Vagina (tissue), 2 donors: Measurements from ENCODE around the gene NDNF. TPM values are rescaled to one million over a fixed set of nuclear protein-coding genes. Genes with fewer than 3 reads are reported as not detected.

ENCODE experiments used
- DNase-seq, 2 donors: peaks; one replicate each; pipeline ENCODE4 v3.0.0-alpha.2; 2017; ENCODE audit errors: extremely low spot score in 2 of 2
- H3K27ac ChIP-seq: fragments of 200-600 bp; sonication (generic); one replicate; pipeline ENCODE4 v1.5.1; 2019
- H3K27me3 ChIP-seq: fragments of 200-600 bp; sonication (generic); one replicate; pipeline ENCODE4 v1.5.1; 2019
- H3K36me3 ChIP-seq, 2 donors: fragments of 200-600 bp; sonication (generic); one replicate each; pipeline ENCODE4 v1.5.1; 2017 to 2019
- H3K4me1 ChIP-seq: fragments of 200-600 bp; sonication (generic); one replicate; pipeline ENCODE4 v1.5.1; 2019
- H3K4me3 ChIP-seq, 2 donors: fragments of 200-600 bp; sonication (generic); 1 replicate in 1 of 2; 2 replicates in 1 of 2; pipeline ENCODE4 v1.5.1; 2016 to 2019
- H3K9me3 ChIP-seq: fragments of 200-600 bp; sonication (generic); one replicate; pipeline ENCODE4 v1.5.1; 2019
- POLR2A ChIP-seq, 2 donors: fragments of 450-650 bp; IDR thresholded peaks; one replicate each; pipeline ENCODE4 v1.6.1; 2017; ENCODE audit warnings: antibody characterized with exemption in 2 of 2, mild to moderate bottlenecking in 2 of 2, moderate library complexity in 2 of 2
- POLR2AphosphoS5 ChIP-seq, 2 donors: sonication (generic); formaldehyde crosslinking; IDR thresholded peaks; one replicate each; pipeline ENCODE4 v1.9.0; 2017; ENCODE audit warnings: antibody characterized with exemption in 2 of 2, mild to moderate bottlenecking in 2 of 2, low read depth in 1 of 2; ENCODE audit not compliant: insufficient read depth in 1 of 2
- intact Hi-C: fragments of 100-400 bp; cut with DNase I; formaldehyde crosslinking; loops from one replicate; pipeline ENCODE4 v1.15.1; 2023
- total RNA-seq: library from RNA; depleted of rRNA; stranded (reverse); fragments of >200 nt; gene quantifications from one replicate; pipeline ENCODE4 v1.2.3, GENCODE V29; 2016
- TF ChIP-seq, protein P1 (sequence below), 3 experiments: fragments of 450-650 bp in 2 of 3; fragments of 200-600 bp in 1 of 3; sonication (generic) in 1 of 3; IDR thresholded peaks; one replicate each; pipeline ENCODE4 v1.5.1; 2017 to 2019; ENCODE audit warnings: antibody characterized with exemption in 3 of 3, mild to moderate bottlenecking in 2 of 3, moderate library complexity in 2 of 3

The NDNF gene
- total RNA-seq, result 4.9 TPM

DNA sequence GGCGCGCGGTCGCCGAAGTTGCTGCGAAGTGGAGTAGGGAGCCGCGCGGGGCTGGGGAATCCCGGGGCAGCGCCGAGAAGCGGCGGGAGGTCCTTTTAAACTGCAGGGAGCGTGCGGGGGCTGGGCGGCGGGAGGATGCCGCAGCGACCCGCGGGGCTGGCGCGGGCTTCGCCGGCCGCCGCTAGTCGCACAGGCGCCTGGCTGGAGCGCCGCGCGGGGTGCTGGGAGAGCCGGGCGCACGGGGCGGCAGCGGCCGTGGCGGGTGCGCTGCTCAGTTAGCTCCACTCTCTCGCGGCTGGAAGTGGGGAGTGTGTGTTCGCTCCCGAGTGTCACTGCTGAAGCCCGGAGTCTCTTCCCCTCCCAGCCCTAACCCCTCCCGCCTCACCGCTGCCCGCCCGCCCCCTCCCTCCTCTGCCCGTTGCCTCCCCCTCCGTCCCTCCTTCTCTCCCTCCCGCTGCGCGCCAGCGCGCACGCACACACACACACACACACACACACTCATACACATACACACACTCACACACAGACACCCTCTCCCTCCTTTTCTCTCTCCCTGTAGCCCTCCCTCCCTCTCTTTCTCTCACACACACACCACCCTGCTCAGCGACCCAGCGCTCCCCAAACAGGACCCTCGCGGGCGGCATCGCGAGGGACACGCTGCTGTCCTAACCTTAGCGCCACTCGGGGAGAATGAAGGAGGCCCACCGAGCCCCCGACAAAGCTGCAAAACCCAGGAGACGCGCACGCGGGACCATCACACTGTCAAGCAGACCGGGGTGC is at the start of gene NDNF:
Gene NDNF (minus strand): TSS at position 312 of the 780 bp plus-strand sequence. CDS start 26,698 bp downstream, outside the sequence.
- Histone ChIP-seq H3K27me3 (no peaks in the 10 kb centered on the region), H3K9me3 (no peaks in the 10 kb centered on the region), H3K4me3 (peak within 1 kb of the TSS; percentile 41 to 72), H3K4me1 (peaks cover 6% of the 10 kb centered on the region), H3K36me3 (no peaks in the 10 kb centered on the region), H3K27ac (peak within 1 kb of the TSS; percentile 44)
- TF ChIP-seq POLR2A (IDR thresholded peaks at IDR 0.05), result no peak
- no peak for TF ChIP-seq POLR2AphosphoS5 (IDR thresholded peaks at IDR 0.05; ENCODE audit: insufficient read depth in 1 of 2, low read depth in 1 of 2)
- TF ChIP-seq, protein P1, sequence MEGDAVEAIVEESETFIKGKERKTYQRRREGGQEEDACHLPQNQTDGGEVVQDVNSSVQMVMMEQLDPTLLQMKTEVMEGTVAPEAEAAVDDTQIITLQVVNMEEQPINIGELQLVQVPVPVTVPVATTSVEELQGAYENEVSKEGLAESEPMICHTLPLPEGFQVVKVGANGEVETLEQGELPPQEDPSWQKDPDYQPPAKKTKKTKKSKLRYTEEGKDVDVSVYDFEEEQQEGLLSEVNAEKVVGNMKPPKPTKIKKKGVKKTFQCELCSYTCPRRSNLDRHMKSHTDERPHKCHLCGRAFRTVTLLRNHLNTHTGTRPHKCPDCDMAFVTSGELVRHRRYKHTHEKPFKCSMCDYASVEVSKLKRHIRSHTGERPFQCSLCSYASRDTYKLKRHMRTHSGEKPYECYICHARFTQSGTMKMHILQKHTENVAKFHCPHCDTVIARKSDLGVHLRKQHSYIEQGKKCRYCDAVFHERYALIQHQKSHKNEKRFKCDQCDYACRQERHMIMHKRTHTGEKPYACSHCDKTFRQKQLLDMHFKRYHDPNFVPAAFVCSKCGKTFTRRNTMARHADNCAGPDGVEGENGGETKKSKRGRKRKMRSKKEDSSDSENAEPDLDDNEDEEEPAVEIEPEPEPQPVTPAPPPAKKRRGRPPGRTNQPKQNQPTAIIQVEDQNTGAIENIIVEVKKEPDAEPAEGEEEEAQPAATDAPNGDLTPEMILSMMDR (IDR thresholded peaks at IDR 0.05), result no peak
- DNase-seq, result no peak
- intact Hi-C loops, result no loop called here

DNA sequence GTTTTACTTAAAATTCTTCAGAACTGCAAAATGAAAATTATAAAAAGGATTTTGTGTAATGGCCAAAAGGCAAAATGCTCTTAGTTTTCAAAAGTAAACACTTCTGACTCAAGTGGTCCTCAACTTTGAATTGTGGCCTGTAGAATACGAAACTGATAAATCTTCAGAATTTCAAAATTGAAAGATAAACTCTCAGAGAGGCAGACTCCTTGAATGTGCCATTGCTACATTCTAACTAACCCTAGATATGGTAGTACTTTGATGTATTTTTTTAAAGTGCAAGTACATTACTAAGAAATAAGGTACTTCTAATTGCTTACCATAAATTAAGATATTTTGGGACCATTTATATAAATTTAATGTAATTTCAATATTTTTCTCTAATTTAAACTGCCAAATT is 47.4 kb upstream of the NDNF start:
- Histone ChIP-seq H3K4me3 (no peak overlapping the region), H3K4me1 (no peaks in the 10 kb centered on the region), H3K36me3 (no peaks in the 10 kb centered on the region), H3K27me3 (no peaks in the 10 kb centered on the region), H3K9me3 (no peaks in the 10 kb centered on the region), H3K27ac (no peak overlapping the region)
- no peak for DNase-seq
- intact Hi-C loops, result loop anchor here (5.0 kb wide), 1 partner anchor 1547 kb away; no protein-coding TSS in a partner anchor
- TF ChIP-seq POLR2A (IDR thresholded peaks at IDR 0.05) (no peak), POLR2AphosphoS5 (IDR thresholded peaks at IDR 0.05; ENCODE audit: insufficient read depth in 1 of 2, low read depth in 1 of 2) (no peak)
- TF ChIP-seq, protein P1 (IDR thresholded peaks at IDR 0.05), result no peak

- Histone ChIP-seq H3K4me1 (no peaks in the 10 kb centered on the region), H3K27me3 (no peaks in the 10 kb centered on the region), H3K36me3 (no peaks in the 10 kb centered on the region), H3K9me3 (no peaks in the 10 kb centered on the region), H3K27ac (no peak overlapping the region), H3K4me3 (no peak overlapping the region)
- TF ChIP-seq POLR2A (IDR thresholded peaks at IDR 0.05) (no peak), POLR2AphosphoS5 (IDR thresholded peaks at IDR 0.05; ENCODE audit: insufficient read depth in 1 of 2, low read depth in 1 of 2) (no peak)
- TF ChIP-seq, protein P1 (IDR thresholded peaks at IDR 0.05), result no peak
- intact Hi-C loops, result no loop called here
- DNase-seq, result no peak
These were observed 46.0 kb upstream of the NDNF start for GRCh38 chr4:121118344-121118743.

- TF ChIP-seq POLR2A (IDR thresholded peaks at IDR 0.05) (no peak), POLR2AphosphoS5 (IDR thresholded peaks at IDR 0.05; ENCODE audit: insufficient read depth in 1 of 2, low read depth in 1 of 2) (no peak)
- TF ChIP-seq, protein P1 (IDR thresholded peaks at IDR 0.05), result no peak
- no peaks in the 10 kb centered on the region for H3K27me3 ChIP-seq
- intact Hi-C loops, result no loop called here
- no peak for DNase-seq
- no peak overlapping the region for H3K27ac ChIP-seq
- H3K4me3 ChIP-seq, result no peak overlapping the region
- H3K9me3 ChIP-seq, result no peaks in the 10 kb centered on the region
- no peaks in the 10 kb centered on the region for H3K4me1 ChIP-seq
- no peaks in the 10 kb centered on the region for H3K36me3 ChIP-seq
These were observed 42.4 kb upstream of the NDNF start for GRCh38 chr4:121114756-121115155.

- Histone ChIP-seq H3K27ac (no peak overlapping the region), H3K9me3 (no peaks in the 10 kb centered on the region), H3K4me1 (no peaks in the 10 kb centered on the region), H3K36me3 (no peaks in the 10 kb centered on the region), H3K4me3 (no peak overlapping the region), H3K27me3 (no peaks in the 10 kb centered on the region)
- DNase-seq, result no peak
- intact Hi-C loops, result no loop called here
- TF ChIP-seq, protein P1 (IDR thresholded peaks at IDR 0.05), result peak in 1 of 3 experiments; percentile 28
- no peak for TF ChIP-seq POLR2A (IDR thresholded peaks at IDR 0.05)
These were observed 40.2 kb upstream of the NDNF start for GRCh38 chr4:121112530-121112929.
